Mesendoderm (in vitro differentiated cells): ENCODE measurements around the gene PGBD5.

ENCODE experiments used
- DNase-seq: peaks from one replicate; pipeline ENCODE4 v3.0.0; 2013
- H2AK5ac ChIP-seq: 2 replicates; pipeline ENCODE4 v1.6.1; 2013; ENCODE audit warnings: low read length, inconsistent platforms
- H2BK120ac ChIP-seq: 2 replicates; pipeline ENCODE4 v1.6.1; 2013; ENCODE audit warnings: low read depth, mild to moderate bottlenecking, low read length, moderate library complexity, mixed read lengths
- H2BK15ac ChIP-seq: replicated peaks from 2 replicates; pipeline ENCODE4 v1.6.1; 2013; ENCODE audit warnings: low read depth, mild to moderate bottlenecking, moderate library complexity
- H2BK5ac ChIP-seq: 2 replicates; pipeline ENCODE4 v1.6.1; 2013; ENCODE audit warnings: low read length, inconsistent platforms
- H3K18ac ChIP-seq: 2 replicates; pipeline ENCODE4 v1.6.1; 2013; ENCODE audit warnings: mild to moderate bottlenecking, low read length, mixed read lengths
- H3K23ac ChIP-seq: one replicate; pipeline ENCODE4 v1.6.1; 2013; ENCODE audit warnings: low read length
- H3K27ac ChIP-seq: 2 replicates; pipeline ENCODE4 v1.5.1; 2013; ENCODE audit warnings: low read depth, mild to moderate bottlenecking, inconsistent platforms, low read length, moderate library complexity
- H3K27me3 ChIP-seq: 2 replicates; pipeline ENCODE4 v1.6.1; 2013; ENCODE audit warnings: low read length, control low read depth, mild to moderate bottlenecking, inconsistent platforms; ENCODE audit not compliant: insufficient read depth, poor library complexity
- H3K36me3 ChIP-seq: 2 replicates; pipeline ENCODE4 v1.6.1; 2013; ENCODE audit warnings: low read length, inconsistent platforms; ENCODE audit not compliant: control insufficient read depth, insufficient read depth
- H3K4ac ChIP-seq: one replicate; pipeline ENCODE4 v1.6.1; 2013; ENCODE audit warnings: low read depth, mild to moderate bottlenecking, low read length, moderate library complexity
- H3K4me1 ChIP-seq: 2 replicates; pipeline ENCODE4 v1.6.1; 2013; ENCODE audit warnings: low read depth, low read length, inconsistent platforms; ENCODE audit not compliant: control insufficient read depth
- H3K4me2 ChIP-seq: 2 replicates; pipeline ENCODE4 v1.6.1; 2013; ENCODE audit warnings: low read length
- H3K4me3 ChIP-seq: 2 replicates; pipeline ENCODE4 v1.5.1; 2013; ENCODE audit warnings: mild to moderate bottlenecking, low read length
- H3K56ac ChIP-seq: one replicate; pipeline ENCODE4 v1.6.1; 2013; ENCODE audit warnings: low read length
- H3K79me1 ChIP-seq: 2 replicates; pipeline ENCODE4 v1.6.1; 2013; ENCODE audit warnings: low read length, inconsistent platforms
- H3K79me2 ChIP-seq: 2 replicates; pipeline ENCODE4 v1.6.1; 2013; ENCODE audit warnings: mild to moderate bottlenecking, low read length; ENCODE audit not compliant: control insufficient read depth, insufficient read depth
- H3K9ac ChIP-seq: 2 replicates; pipeline ENCODE4 v1.6.1; 2013; ENCODE audit warnings: low read length, inconsistent platforms
- H4K5ac ChIP-seq: one replicate; pipeline ENCODE4 v1.6.1; 2013; ENCODE audit warnings: low read length
- H4K8ac ChIP-seq: one replicate; pipeline ENCODE4 v1.6.1; 2013; ENCODE audit warnings: low read depth, mild to moderate bottlenecking, control low read depth, low read length, moderate library complexity
- WGBS: extraction: QIAGEN DNeasy Blood & Tissue Kit; methylation state at CpG from one replicate; pipeline ENCODE4 v1.1.7; 2013; ENCODE audit warnings: low lambda C conversion rate, missing lambda C conversion rate; ENCODE audit not compliant: insufficient coverage; ENCODE audit errors: extremely low coverage; 5-methylcytosine and 5-hydroxymethylcytosine counted together

PGBD5 gene

DNA sequence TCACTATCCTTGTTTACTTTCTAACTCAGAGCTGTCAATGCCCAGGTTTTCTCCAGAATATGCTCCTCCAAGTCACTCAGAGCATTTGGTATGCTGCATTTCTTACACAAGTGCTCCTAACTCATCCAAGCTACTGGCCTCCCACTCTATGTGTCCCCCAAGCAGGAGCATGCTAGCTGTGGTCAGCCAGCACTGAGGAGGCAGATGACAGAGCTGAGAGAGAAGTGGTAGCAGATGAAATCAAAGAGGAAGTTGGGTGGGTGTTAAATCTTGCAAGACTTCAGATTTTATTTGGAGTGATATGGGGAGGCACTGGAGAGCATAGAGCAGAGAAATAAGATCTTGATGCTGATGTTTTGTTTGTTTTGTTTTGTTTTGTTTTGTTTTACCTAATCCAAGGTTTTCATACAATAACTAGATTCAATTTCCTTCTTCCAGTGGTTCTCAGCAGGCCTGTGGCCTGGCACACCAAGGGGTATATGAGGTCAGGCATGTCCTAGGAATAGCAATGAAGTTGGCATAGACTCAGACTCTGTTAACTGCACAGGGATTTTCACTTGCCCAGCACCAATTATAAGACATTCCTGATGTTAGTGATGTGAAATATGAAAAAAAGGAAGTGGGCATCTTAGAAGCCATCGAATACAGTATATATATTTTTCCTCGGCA lies 3.1 kb upstream of the PGBD5 start:
- no peaks in the 10 kb centered on the region for H3K79me1 ChIP-seq
- no peak overlapping the region for H3K9ac ChIP-seq
- H3K4me2 ChIP-seq = no peak overlapping the region
- DNase-seq = no peak
- H3K4me1 ChIP-seq = peaks cover 5% of the 10 kb centered on the region
- H2BK5ac ChIP-seq = no peak overlapping the region
- no peak overlapping the region for H2AK5ac ChIP-seq
- no peak overlapping the region for H3K23ac ChIP-seq
- no peak overlapping the region for H2BK15ac ChIP-seq
- H3K27ac ChIP-seq = no peak overlapping the region
- H2BK120ac ChIP-seq = no peak overlapping the region
- H3K56ac ChIP-seq = no peak overlapping the region
- H3K36me3 ChIP-seq = no peaks in the 10 kb centered on the region
- no peak overlapping the region for H3K18ac ChIP-seq
- H4K8ac ChIP-seq = no peak overlapping the region
- peaks cover 10% of the 10 kb centered on the region for H3K27me3 ChIP-seq
- no peak overlapping the region for H4K5ac ChIP-seq
- no peak overlapping the region for H3K4me3 ChIP-seq
- no peaks in the 10 kb centered on the region for H3K79me2 ChIP-seq
- no CpG with 5 or more reads among the region's 2 CpGs for WGBS
- H3K4ac ChIP-seq = no peak overlapping the region

- Histone ChIP-seq H2BK120ac (no peak overlapping the region), H4K5ac (no peak overlapping the region), H3K4me1 (peaks cover 6% of the 10 kb centered on the region), H4K8ac (no peak overlapping the region), H2BK15ac (no peak overlapping the region), H2BK5ac (no peak overlapping the region), H3K9ac (no peak overlapping the region), H3K4ac (no peak overlapping the region), H3K27ac (no peak overlapping the region), H3K23ac (no peak overlapping the region), H3K36me3 (no peaks in the 10 kb centered on the region), H3K18ac (no peak overlapping the region), H3K4me3 (no peak overlapping the region), H3K56ac (no peak overlapping the region), H3K4me2 (no peak overlapping the region), H2AK5ac (no peak overlapping the region), H3K79me1 (no peaks in the 10 kb centered on the region), H3K27me3 (peaks cover 16% of the 10 kb centered on the region), H3K79me2 (no peaks in the 10 kb centered on the region)
- no CpG with 5 or more reads among the region's 3 CpGs for WGBS
- DNase-seq = peak; percentile 66
Measured at GRCh38 chr1:230427981-230428380, 1.8 kb upstream of the PGBD5 start.

- DNase-seq = no peak
- H4K8ac ChIP-seq = no peak overlapping the region
- no peak overlapping the region for H3K9ac ChIP-seq
- H3K4me2 ChIP-seq = no peak overlapping the region
- no peak overlapping the region for H3K27ac ChIP-seq
- H2BK5ac ChIP-seq = no peak overlapping the region
- H3K79me2 ChIP-seq = no peaks in the 10 kb centered on the region
- H2AK5ac ChIP-seq = no peak overlapping the region
- H3K23ac ChIP-seq = no peak overlapping the region
- peaks cover 7% of the 10 kb centered on the region for H3K4me1 ChIP-seq
- no peak overlapping the region for H2BK120ac ChIP-seq
- H3K18ac ChIP-seq = no peak overlapping the region
- WGBS = no CpG with 5 or more reads among the region's 11 CpGs
- H3K27me3 ChIP-seq = peaks cover 16% of the 10 kb centered on the region
- H2BK15ac ChIP-seq = no peak overlapping the region
- H4K5ac ChIP-seq = no peak overlapping the region
- H3K4me3 ChIP-seq = no peak overlapping the region
- no peaks in the 10 kb centered on the region for H3K79me1 ChIP-seq
- H3K4ac ChIP-seq = no peak overlapping the region
- no peak overlapping the region for H3K56ac ChIP-seq
- no peaks in the 10 kb centered on the region for H3K36me3 ChIP-seq
Measured at GRCh38 chr1:230427094-230427876, 1.2 kb upstream of the PGBD5 start.

GRCh38 chr1:230425252-230426091 lies 660 bp downstream of the PGBD5 start:
- Histone ChIP-seq H3K4me2 (peak overlapping the region; percentile 56), H3K4me1 (peaks cover 14% of the 10 kb centered on the region), H3K27me3 (peaks cover 16% of the 10 kb centered on the region), H3K79me1 (no peaks in the 10 kb centered on the region), H2BK5ac (no peak overlapping the region), H4K8ac (no peak overlapping the region), H3K4ac (no peak overlapping the region), H3K36me3 (no peaks in the 10 kb centered on the region), H3K79me2 (no peaks in the 10 kb centered on the region), H3K27ac (no peak overlapping the region), H3K18ac (no peak overlapping the region), H2BK120ac (no peak overlapping the region), H3K56ac (peak overlapping the region; percentile 64), H2AK5ac (no peak overlapping the region), H3K9ac (peak overlapping the region; percentile 32), H2BK15ac (no peak overlapping the region), H4K5ac (no peak overlapping the region), H3K4me3 (peak overlapping the region; percentile 17), H3K23ac (no peak overlapping the region)
- whole genome bisulfite sequencing = no CpG with 5 or more reads among the region's 108 CpGs
- DNase-seq = no peak

DNA sequence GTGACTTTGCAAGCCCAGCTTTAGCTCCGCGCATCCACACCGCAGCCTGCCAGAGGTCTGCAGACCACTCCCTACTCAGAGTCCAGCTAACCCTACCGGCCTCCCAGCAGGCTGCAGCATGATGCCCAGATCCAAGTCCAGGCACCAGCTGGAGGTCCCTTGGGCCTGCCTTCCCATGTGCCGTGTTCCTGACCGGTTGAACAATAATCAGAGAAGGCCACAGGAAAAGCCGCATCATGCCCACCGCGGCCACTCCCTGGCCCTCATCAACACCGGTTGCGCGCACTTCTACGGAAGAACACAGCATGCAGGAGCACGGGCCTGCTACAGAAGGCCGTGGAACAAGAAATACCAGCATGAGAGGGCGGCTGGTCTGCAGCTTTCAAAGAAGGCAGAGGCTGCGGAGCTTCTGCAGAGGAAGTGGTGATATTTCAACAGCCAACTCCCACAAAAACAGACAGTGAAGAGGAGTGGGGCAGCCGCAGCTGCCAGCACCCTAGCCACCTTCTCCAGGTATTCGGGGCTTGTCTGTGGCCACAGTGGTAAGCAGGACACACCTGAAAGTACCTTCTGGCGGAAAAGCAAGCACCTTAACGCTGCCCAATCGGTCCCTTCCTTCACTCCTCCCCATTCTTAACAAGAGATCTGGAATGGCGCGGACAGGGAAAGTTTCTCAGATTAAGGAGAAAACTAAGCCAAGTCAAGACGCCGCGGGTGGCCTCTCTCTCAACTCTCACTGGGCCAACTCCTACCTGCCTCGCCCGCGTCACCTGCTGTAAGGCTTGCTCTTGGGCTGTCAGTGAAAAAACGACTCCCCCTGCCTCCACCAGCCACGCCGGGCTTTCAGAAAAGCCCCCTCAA lies 1.5 kb downstream of the PGBD5 start:
- H3K4me3 ChIP-seq = peak overlapping the region; percentile 17
- H2BK120ac ChIP-seq = no peak overlapping the region
- no peak overlapping the region for H2AK5ac ChIP-seq
- no peak overlapping the region for H2BK5ac ChIP-seq
- no peak overlapping the region for H3K18ac ChIP-seq
- no peak overlapping the region for H4K8ac ChIP-seq
- WGBS = no CpG with 5 or more reads among the region's 33 CpGs
- H3K27ac ChIP-seq = no peak overlapping the region
- peaks cover 14% of the 10 kb centered on the region for H3K4me1 ChIP-seq
- peak overlapping the region; percentile 56 for H3K4me2 ChIP-seq
- H3K9ac ChIP-seq = no peak overlapping the region
- DNase-seq = peak; percentile 49
- H3K79me2 ChIP-seq = no peaks in the 10 kb centered on the region
- H3K36me3 ChIP-seq = no peaks in the 10 kb centered on the region
- H3K23ac ChIP-seq = peak overlapping the region; percentile 50
- peaks cover 16% of the 10 kb centered on the region for H3K27me3 ChIP-seq
- H2BK15ac ChIP-seq = no peak overlapping the region
- H3K79me1 ChIP-seq = no peaks in the 10 kb centered on the region
- H3K4ac ChIP-seq = no peak overlapping the region
- no peak overlapping the region for H4K5ac ChIP-seq
- H3K56ac ChIP-seq = peak overlapping the region; percentile 64
